Measurements from ENCODE around the gene INTU. TPM values are rescaled to one million over a fixed set of nuclear protein-coding genes. Genes with fewer than 3 reads are reported as not detected.

Gene INTU
- total RNA-seq, 4 donors from 2014 or later, result 4.1 to 6.0 (median 4.8) TPM

- DNase-seq, result no peak
- in situ Hi-C loops (cut with MboI; ENCODE audit: low pct_ligation_motif_present in 1 of 4, low pct_unique_long_range_greater_than_20kb in 1 of 4, low sequenced_read_pairs in 3 of 4) (no loop called here), intact Hi-C loops (cut with DNase I; ENCODE audit: low total_unique reads) (no loop called here)
- no peak overlapping the region for H3K4me3 ChIP-seq
- H3K36me3 ChIP-seq, result no peaks in the 10 kb centered on the region
- no peaks in the 10 kb centered on the region for H3K9me3 ChIP-seq
- TF ChIP-seq, protein P1, sequence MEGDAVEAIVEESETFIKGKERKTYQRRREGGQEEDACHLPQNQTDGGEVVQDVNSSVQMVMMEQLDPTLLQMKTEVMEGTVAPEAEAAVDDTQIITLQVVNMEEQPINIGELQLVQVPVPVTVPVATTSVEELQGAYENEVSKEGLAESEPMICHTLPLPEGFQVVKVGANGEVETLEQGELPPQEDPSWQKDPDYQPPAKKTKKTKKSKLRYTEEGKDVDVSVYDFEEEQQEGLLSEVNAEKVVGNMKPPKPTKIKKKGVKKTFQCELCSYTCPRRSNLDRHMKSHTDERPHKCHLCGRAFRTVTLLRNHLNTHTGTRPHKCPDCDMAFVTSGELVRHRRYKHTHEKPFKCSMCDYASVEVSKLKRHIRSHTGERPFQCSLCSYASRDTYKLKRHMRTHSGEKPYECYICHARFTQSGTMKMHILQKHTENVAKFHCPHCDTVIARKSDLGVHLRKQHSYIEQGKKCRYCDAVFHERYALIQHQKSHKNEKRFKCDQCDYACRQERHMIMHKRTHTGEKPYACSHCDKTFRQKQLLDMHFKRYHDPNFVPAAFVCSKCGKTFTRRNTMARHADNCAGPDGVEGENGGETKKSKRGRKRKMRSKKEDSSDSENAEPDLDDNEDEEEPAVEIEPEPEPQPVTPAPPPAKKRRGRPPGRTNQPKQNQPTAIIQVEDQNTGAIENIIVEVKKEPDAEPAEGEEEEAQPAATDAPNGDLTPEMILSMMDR (IDR thresholded peaks at IDR 0.05), result no peak
- TF ChIP-seq EP300 (IDR thresholded peaks at IDR 0.05; ENCODE audit: low read depth) (no peak), POLR2AphosphoS5 (IDR thresholded peaks at IDR 0.05) (no peak), POLR2A (IDR thresholded peaks at IDR 0.05) (no peak)
- no peaks in the 10 kb centered on the region for H3K4me1 ChIP-seq
- 66 to 94% methylated on average over 2 of the region's 2 CpGs for WGBS, 2 donors (ENCODE audit: low coverage in 1 of 2)
- no peak overlapping the region for H3K27ac ChIP-seq
- no peaks in the 10 kb centered on the region for H3K27me3 ChIP-seq
These were observed 39.4 kb downstream of the INTU start for GRCh38 chr4:127672111-127672510.

DNA sequence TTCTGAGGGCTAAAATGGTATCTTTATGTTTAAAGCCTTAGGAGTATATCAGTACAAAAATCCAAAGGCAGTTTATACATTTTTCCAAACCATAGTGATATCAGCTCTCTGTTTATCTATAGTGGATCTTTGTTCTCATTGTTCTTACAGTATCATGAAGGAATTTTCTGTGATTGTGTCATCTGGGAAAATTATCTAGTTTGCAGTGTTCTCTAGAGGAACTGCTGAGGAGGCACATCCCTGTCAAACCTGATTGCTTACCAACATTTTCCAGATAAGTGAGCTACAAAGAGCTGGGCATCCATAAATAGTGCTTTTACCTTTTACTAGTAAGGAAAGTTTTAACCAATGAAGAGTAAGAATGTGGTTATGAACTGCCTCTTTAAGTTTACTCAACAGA lies 52.5 kb downstream of the INTU start:
- no peaks in the 10 kb centered on the region for H3K4me1 ChIP-seq
- no peak overlapping the region for H3K4me3 ChIP-seq
- no peak for DNase-seq
- intact Hi-C loops (cut with DNase I; ENCODE audit: low total_unique reads), result no loop called here
- in situ Hi-C loops (cut with MboI; ENCODE audit: low pct_ligation_motif_present in 1 of 4, low pct_unique_long_range_greater_than_20kb in 1 of 4, low sequenced_read_pairs in 3 of 4), result no loop called here
- H3K36me3 ChIP-seq, result no peaks in the 10 kb centered on the region
- H3K27me3 ChIP-seq, result no peaks in the 10 kb centered on the region
- H3K27ac ChIP-seq, result no peak overlapping the region
- TF ChIP-seq POLR2A (IDR thresholded peaks at IDR 0.05), result no peak
- TF ChIP-seq, protein P1 (IDR thresholded peaks at IDR 0.05), result no peak
- TF ChIP-seq POLR2AphosphoS5 (IDR thresholded peaks at IDR 0.05), result no peak
- no peak for TF ChIP-seq EP300 (IDR thresholded peaks at IDR 0.05; ENCODE audit: low read depth)
- no peaks in the 10 kb centered on the region for H3K9me3 ChIP-seq

DNA sequence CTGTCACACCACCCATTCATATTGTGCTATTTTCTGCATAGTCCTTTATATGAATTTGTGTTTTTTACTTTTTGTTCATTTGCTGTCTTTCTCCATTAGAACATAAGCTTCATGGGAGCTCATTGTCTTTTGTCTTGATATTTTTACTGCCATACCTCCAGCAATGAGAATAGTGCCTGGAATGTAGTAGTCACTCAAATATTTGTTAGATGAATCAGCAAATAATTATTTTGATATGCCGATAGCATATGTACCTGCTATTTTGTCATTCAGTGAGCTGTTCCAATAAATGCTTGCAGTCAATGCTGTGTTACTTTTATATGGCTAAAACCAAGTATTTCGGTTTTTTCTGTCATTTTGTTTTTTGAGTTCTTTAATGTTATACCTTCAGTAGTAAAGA lies 53.9 kb downstream of the INTU start:
- no peaks in the 10 kb centered on the region for H3K9me3 ChIP-seq
- in situ Hi-C loops (cut with MboI; ENCODE audit: low pct_ligation_motif_present in 1 of 4, low pct_unique_long_range_greater_than_20kb in 1 of 4, low sequenced_read_pairs in 3 of 4) (no loop called here), intact Hi-C loops (cut with DNase I; ENCODE audit: low total_unique reads) (no loop called here)
- no peak for DNase-seq
- H3K4me1 ChIP-seq, result no peaks in the 10 kb centered on the region
- H3K27ac ChIP-seq, result no peak overlapping the region
- H3K27me3 ChIP-seq, result no peaks in the 10 kb centered on the region
- no peak overlapping the region for H3K4me3 ChIP-seq
- TF ChIP-seq POLR2A (IDR thresholded peaks at IDR 0.05), result no peak
- no peak for TF ChIP-seq EP300 (IDR thresholded peaks at IDR 0.05; ENCODE audit: low read depth)
- TF ChIP-seq, protein P1 (IDR thresholded peaks at IDR 0.05), result no peak
- no peak for TF ChIP-seq POLR2AphosphoS5 (IDR thresholded peaks at IDR 0.05)
- no peaks in the 10 kb centered on the region for H3K36me3 ChIP-seq
- 81 to 90% methylated on average over 2 of the region's 2 CpGs for WGBS, 2 donors (ENCODE audit: low coverage in 1 of 2)

- in situ Hi-C loops (cut with MboI; ENCODE audit: low pct_ligation_motif_present in 1 of 4, low pct_unique_long_range_greater_than_20kb in 1 of 4, low sequenced_read_pairs in 3 of 4), result no loop called here
- DNase-seq, result no peak
- H3K9me3 ChIP-seq, result no peaks in the 10 kb centered on the region
- no peaks in the 10 kb centered on the region for H3K4me1 ChIP-seq
- no peaks in the 10 kb centered on the region for H3K36me3 ChIP-seq
- no peak overlapping the region for H3K27ac ChIP-seq
- TF ChIP-seq POLR2AphosphoS5 (IDR thresholded peaks at IDR 0.05) (no peak), EP300 (IDR thresholded peaks at IDR 0.05; ENCODE audit: low read depth) (no peak), POLR2A (IDR thresholded peaks at IDR 0.05) (no peak)
- TF ChIP-seq, protein P1 (IDR thresholded peaks at IDR 0.05), result no peak
- WGBS, 2 donors (ENCODE audit: low coverage in 1 of 2), result 88 to 89% methylated on average over 7 of the region's 7 CpGs
- intact Hi-C loops (cut with DNase I; ENCODE audit: low total_unique reads), result no loop called here
- H3K27me3 ChIP-seq, result no peaks in the 10 kb centered on the region
- no peak overlapping the region for H3K4me3 ChIP-seq
These were observed 54.8 kb downstream of the INTU start for GRCh38 chr4:127687580-127687979.
